Sigmoid colon (tissue), 7 donors: ENCODE results near the gene PIGM. TPM values are rescaled to one million over a fixed set of nuclear protein-coding genes. Genes with fewer than 3 reads are reported as not detected.

Experiments used
- polyA plus RNA-seq, 3 donors: library from polyadenylated mRNA; stranded (reverse); fragments of 200-250 nt; gene quantifications; one replicate each; pipeline ENCODE4 v1.2.3, GENCODE V29; 2013
- total RNA-seq, 4 donors: library from RNA; depleted of rRNA; stranded (reverse); fragments of >200 nt; gene quantifications; one replicate each; pipeline ENCODE4 v1.1.0, GENCODE V29; 2016
- donor health status: healthy with polysubstance abuse.
- donor health status: Bipolar disorder and iron deficiency.
- donor health status: healthy.

Gene PIGM
- total and polyA plus RNA-seq, 7 donors = 0.60 to 4.7 (median 3.6) TPM

Other genes starting within 250 kb of the PIGM start
- not detected for gene FCRL6, start 229.6 kb downstream of the PIGM start, total RNA-seq
- gene FCRL6, start 229.6 kb downstream of the PIGM start, polyA plus RNA-seq = under 1 TPM in 1 of 3 donors, not detected in 2; 0.38 TPM
- gene SLAMF8, start 205.1 kb downstream of the PIGM start, total RNA-seq = 1 to 10 TPM; 3.3 to 5.0 (median 4.3) TPM
- 10 to 100 TPM in 2 of 3 donors, 1 to 10 TPM in 1; 2.4 to 16.2 (median 13.3) TPM for gene SLAMF8, start 205.1 kb downstream of the PIGM start, polyA plus RNA-seq
- not detected for gene VSIG8, start 169.3 kb downstream of the PIGM start, total RNA-seq
- gene VSIG8, start 169.3 kb downstream of the PIGM start, polyA plus RNA-seq = under 1 TPM in 1 of 3 donors, not detected in 2; 0.10 TPM
- gene CFAP45, start 131.8 kb downstream of the PIGM start, total RNA-seq = 1 to 10 TPM in 1 of 4 donors, under 1 TPM in 1, not detected in 2; 0.81 to 1.8 TPM
- 1 to 10 TPM in 1 of 3 donors, under 1 TPM in 1, not detected in 1; 0.29 to 1.2 TPM for gene CFAP45, start 131.8 kb downstream of the PIGM start, polyA plus RNA-seq
- gene TAGLN2, start 106.5 kb downstream of the PIGM start, total RNA-seq = 100 to 1,000 TPM in 2 of 4 donors, 10 to 100 TPM in 2; 88.8 to 109 (median 99.0) TPM
- gene TAGLN2, start 106.5 kb downstream of the PIGM start, polyA plus RNA-seq = 100 to 1,000 TPM; 383 to 770 (median 531) TPM
- under 1 TPM in 1 of 4 donors, not detected in 3; under 0.01 TPM for gene IGSF9, start 86.4 kb downstream of the PIGM start, total RNA-seq
- 10 to 100 TPM in 2 of 3 donors, 1 to 10 TPM in 1; 6.9 to 16.3 (median 11.4) TPM for gene IGSF9, start 86.4 kb downstream of the PIGM start, polyA plus RNA-seq
- not detected for gene SLAMF9, start 77.8 kb downstream of the PIGM start, total RNA-seq
- under 1 TPM in 1 of 3 donors, not detected in 2; 0.15 TPM for gene SLAMF9, start 77.8 kb downstream of the PIGM start, polyA plus RNA-seq
- gene KCNJ10, start 38.2 kb upstream of the PIGM start, total RNA-seq = under 1 TPM in 2 of 4 donors, not detected in 2; 0.27 to 0.36 TPM
- 1 to 10 TPM in 1 of 3 donors, under 1 TPM in 1, not detected in 1; 0.23 to 1.3 TPM for gene KCNJ10, start 38.2 kb upstream of the PIGM start, polyA plus RNA-seq
- under 1 TPM; under 0.01 to 0.36 (median 0.27) TPM for gene KCNJ9, start 49.5 kb upstream of the PIGM start, total RNA-seq
- gene KCNJ9, start 49.5 kb upstream of the PIGM start, polyA plus RNA-seq = under 1 TPM in 1 of 3 donors, not detected in 2; 0.22 TPM
- gene IGSF8, start 66.6 kb upstream of the PIGM start, total RNA-seq = 10 to 100 TPM; 11.1 to 11.4 (median 11.3) TPM
- gene IGSF8, start 66.6 kb upstream of the PIGM start, polyA plus RNA-seq = 10 to 100 TPM in 1 of 3 donors, 1 to 10 TPM in 2; 4.8 to 34.9 (median 7.2) TPM
- 100 to 1,000 TPM in 2 of 4 donors, 10 to 100 TPM in 2; 60.7 to 153 (median 102) TPM for gene ATP1A2, start 83.8 kb upstream of the PIGM start, total RNA-seq
- gene ATP1A2, start 83.8 kb upstream of the PIGM start, polyA plus RNA-seq = 1 to 10 TPM in 2 of 3 donors, under 1 TPM in 1; 0.92 to 5.7 (median 1.8) TPM
- gene ATP1A4, start 119.6 kb upstream of the PIGM start, total RNA-seq = 1 to 10 TPM in 1 of 4 donors, under 1 TPM in 1, not detected in 2; 0.27 to 3.0 TPM
- gene ATP1A4, start 119.6 kb upstream of the PIGM start, polyA plus RNA-seq = under 1 TPM in 1 of 3 donors, not detected in 2; 0.22 TPM
- gene CASQ1, start 158.6 kb upstream of the PIGM start, total RNA-seq = 1 to 10 TPM in 3 of 4 donors, under 1 TPM in 1; 0.66 to 9.4 (median 2.4) TPM
- gene CASQ1, start 158.6 kb upstream of the PIGM start, polyA plus RNA-seq = under 1 TPM in 2 of 3 donors, not detected in 1; 0.28 to 0.60 TPM
- 100 to 1,000 TPM in 1 of 4 donors, 10 to 100 TPM in 3; 65.7 to 126 (median 88.8) TPM for gene PEA15, start 173.4 kb upstream of the PIGM start, total RNA-seq
- 100 to 1,000 TPM in 2 of 3 donors, 10 to 100 TPM in 1; 42.5 to 113 (median 109) TPM for gene PEA15, start 173.4 kb upstream of the PIGM start, polyA plus RNA-seq
- gene DCAF8, start 230.6 kb upstream of the PIGM start, total RNA-seq = 100 to 1,000 TPM; 138 to 184 (median 147) TPM
- 10 to 100 TPM; 28.2 to 76.1 (median 44.4) TPM for gene DCAF8, start 230.6 kb upstream of the PIGM start, polyA plus RNA-seq